Spinal cord (tissue), 10 donors: ENCODE results near the gene SNX32. TPM values are rescaled to one million over a fixed set of nuclear protein-coding genes. Genes with fewer than 3 reads are reported as not detected.

Source experiments
- DNase-seq, 6 donors: peaks; one replicate each; pipeline versions ENCODE4 v3.0.0 to v3.0.0-alpha.2; 2013 to 2015; ENCODE audit warnings: low spot score in 6 of 6, low read depth in 4 of 6
- H3K27ac ChIP-seq: one replicate; pipeline ENCODE4 v1.5.1; 2013; ENCODE audit warnings: low read depth, low read length, control low read depth
- H3K27me3 ChIP-seq: one replicate; pipeline ENCODE4 v1.6.1; 2013; ENCODE audit warnings: low read length; ENCODE audit not compliant: control insufficient read depth, insufficient read depth
- H3K36me3 ChIP-seq: one replicate; pipeline ENCODE4 v1.6.1; 2013; ENCODE audit warnings: low read length; ENCODE audit not compliant: control insufficient read depth, insufficient read depth
- H3K4me1 ChIP-seq: one replicate; pipeline ENCODE4 v1.6.1; 2013; ENCODE audit warnings: low read length; ENCODE audit not compliant: control insufficient read depth, insufficient read depth
- H3K4me3 ChIP-seq: one replicate; pipeline ENCODE4 v1.5.1; 2013; ENCODE audit warnings: low read depth, low read length, control low read depth
- H3K9me3 ChIP-seq: one replicate; pipeline ENCODE4 v1.6.1; 2013; ENCODE audit warnings: low read length; ENCODE audit not compliant: control insufficient read depth, insufficient read depth
- WGBS: methylation state at CpG from one replicate; pipeline ENCODE4 v1.1.5; 2013; ENCODE audit warnings: missing lambda C conversion rate; ENCODE audit not compliant: insufficient coverage; 5-methylcytosine and 5-hydroxymethylcytosine counted together
- polyA plus RNA-seq, 2 donors: library from polyadenylated mRNA; unstranded; fragments of 120-200 nt; gene quantifications; one replicate each; pipeline ENCODE4 v1.2.1, GENCODE V29; 2013; ENCODE audit not compliant: insufficient read length in 2 of 2
- total RNA-seq, 2 donors: library from RNA; depleted of rRNA in 1 of 2; stranded (reverse); fragments of 120-200 nt in 1 of 2; fragments of >200 nt in 1 of 2; gene quantifications; one replicate each; pipeline versions ENCODE4 v1.2.3 to v1.2.4, GENCODE V29; 2013 to 2014
- donor health status: healthy.

SNX32 gene
- total and polyA plus RNA-seq, 4 donors: 3.3 to 22.1 (median 6.8) TPM

DNA sequence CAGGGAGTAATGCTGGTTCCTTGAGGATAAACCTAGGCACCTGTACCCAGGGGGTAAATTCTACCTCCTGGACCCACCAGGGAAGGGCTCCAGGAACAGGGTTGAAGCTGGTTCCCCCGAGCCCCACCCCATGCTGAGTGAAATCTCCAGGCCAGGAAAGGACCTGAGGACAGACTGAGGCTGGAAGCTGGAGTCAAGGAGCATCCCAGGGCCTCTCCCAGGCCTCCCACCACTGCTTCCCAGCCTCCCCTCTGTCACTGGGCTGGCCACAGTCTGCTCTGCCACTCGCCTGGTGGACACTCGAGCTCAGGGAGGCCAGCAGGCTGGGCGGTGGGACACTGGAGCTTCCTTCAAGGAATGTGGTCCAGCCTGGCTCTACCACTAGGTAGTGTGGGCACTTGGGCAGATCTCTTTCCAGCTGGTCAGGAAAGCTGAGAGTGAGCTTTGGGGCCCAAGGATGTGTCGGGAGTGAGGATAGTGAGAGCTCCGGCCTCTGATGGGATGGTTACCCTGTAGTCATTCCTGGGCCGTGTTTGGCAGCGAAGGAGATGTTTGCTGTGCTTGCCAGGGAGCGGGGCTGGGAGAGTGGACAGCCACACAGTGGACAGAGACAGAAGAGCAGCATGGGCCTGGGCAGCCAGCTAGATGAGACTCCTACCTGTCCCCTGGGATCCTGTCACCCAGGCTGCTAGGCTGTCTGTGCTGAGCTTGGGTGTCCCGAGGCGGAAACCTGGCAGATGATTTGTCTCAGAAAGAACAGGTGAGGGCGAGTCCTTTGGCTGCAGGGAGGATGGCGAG is 43.5 kb upstream of the SNX32 start:
- Histone ChIP-seq H3K27me3 (peaks cover 60% of the 10 kb centered on the region), H3K4me3 (no peak overlapping the region), H3K4me1 (peaks cover 22% of the 10 kb centered on the region), H3K27ac (no peak overlapping the region), H3K9me3 (no peaks in the 10 kb centered on the region), H3K36me3 (no peaks in the 10 kb centered on the region)
- no peak for DNase-seq
- 74% methylated on average over 13 of the region's 13 CpGs for WGBS

DNA sequence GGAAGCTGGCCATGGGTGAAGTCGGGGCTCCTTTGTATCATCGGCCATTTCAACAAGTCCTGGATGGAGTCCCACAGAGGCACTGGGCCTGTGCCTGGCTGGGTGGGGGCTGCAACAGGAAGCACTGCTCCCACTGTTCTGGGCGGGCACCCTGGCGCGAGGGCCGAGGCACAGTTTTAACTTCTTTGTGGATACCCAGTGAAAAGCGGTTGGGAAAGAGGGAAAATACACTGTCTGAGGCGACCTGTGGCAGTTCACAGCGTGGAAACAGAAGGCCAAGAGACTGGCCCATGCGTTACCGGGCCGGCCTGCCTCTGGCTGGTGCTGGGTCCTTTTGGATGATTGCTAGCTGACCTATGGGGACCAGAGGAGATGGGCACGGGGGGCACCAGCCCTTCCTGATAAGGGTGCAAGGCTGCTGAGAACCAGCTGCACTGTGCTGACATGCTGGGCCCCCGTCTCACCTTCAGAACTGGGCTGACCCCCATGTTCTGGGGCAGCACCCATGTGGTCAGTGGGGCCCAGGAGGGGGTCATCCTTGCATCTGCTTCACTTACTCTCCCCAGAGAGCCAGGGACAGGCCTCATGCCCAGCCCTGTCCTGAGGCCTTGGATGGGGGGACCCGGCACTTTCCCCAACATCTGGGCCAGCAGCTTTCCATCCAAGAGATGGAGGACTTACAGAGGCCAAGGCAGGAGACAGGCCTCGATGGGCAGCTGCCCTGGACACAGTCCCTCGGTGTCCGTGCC is 42.7 kb upstream of the SNX32 start:
- H3K4me3 ChIP-seq: no peak overlapping the region

DNA sequence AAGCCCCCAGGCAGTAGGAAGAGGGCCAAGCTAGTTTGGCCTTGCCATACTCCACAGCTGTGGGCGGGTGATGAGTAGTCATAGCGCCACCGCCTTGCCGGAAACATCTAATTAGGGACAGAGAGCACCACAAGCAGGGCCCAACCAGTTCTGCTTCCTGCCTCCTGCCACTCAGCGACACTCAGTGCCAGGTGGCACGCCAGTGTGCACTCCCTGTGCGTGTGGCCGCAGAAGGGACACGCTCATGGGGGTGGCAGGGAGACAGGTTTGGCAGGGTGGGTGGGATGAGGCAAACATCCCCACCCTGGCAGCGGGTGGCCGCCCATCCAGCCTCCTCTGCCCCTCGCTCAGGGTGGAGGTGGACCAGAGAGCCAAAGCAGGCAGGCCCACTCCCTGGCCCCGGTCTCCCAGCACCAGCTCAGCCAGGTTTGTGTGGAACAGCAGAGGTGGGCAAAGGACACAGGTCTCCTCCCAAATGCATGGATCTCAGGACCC is 42.0 kb upstream of the SNX32 start:
- H3K9me3 ChIP-seq: no peaks in the 10 kb centered on the region
- DNase-seq: no peak
- WGBS: 93% methylated on average over 8 of the region's 13 CpGs

More for the DNA sequence above, 42.7 kb upstream of the SNX32 start:
- Histone ChIP-seq H3K4me1 (peaks cover 21% of the 10 kb centered on the region), H3K27ac (no peak overlapping the region), H3K9me3 (no peaks in the 10 kb centered on the region), H3K36me3 (no peaks in the 10 kb centered on the region), H3K27me3 (peaks cover 52% of the 10 kb centered on the region)
- DNase-seq: no peak
- WGBS: 83% methylated on average over 18 of the region's 18 CpGs

DNA sequence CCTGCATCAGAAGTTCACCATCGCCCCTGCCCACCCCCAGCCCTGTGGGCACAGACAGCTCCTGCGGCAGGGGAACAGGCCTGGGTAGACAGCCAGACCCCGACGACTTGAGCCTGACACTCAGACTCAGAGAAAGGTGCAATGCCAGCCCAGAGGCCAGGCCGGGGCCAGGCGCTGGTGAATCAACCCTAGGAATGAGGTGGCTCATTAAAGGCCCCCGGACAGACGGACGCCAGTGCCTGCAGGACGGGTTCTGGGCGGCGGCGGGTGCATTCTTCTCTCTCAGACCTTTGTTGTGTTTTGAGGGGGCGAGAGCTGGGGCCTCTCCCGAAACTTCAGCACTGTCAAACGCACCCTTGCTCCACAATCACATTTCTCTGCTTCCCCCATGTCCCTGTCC is 41.3 kb upstream of the SNX32 start:
- 83% methylated on average over 6 of the region's 16 CpGs for WGBS
- Histone ChIP-seq H3K27ac (no peak overlapping the region), H3K9me3 (no peaks in the 10 kb centered on the region), H3K4me3 (no peak overlapping the region), H3K4me1 (peaks cover 10% of the 10 kb centered on the region), H3K27me3 (peaks cover 39% of the 10 kb centered on the region), H3K36me3 (no peaks in the 10 kb centered on the region)
- DNase-seq: no peak

More for the DNA sequence above, 42.0 kb upstream of the SNX32 start:
- Histone ChIP-seq H3K27ac (no peak overlapping the region), H3K36me3 (no peaks in the 10 kb centered on the region), H3K4me1 (peaks cover 15% of the 10 kb centered on the region), H3K27me3 (peaks cover 45% of the 10 kb centered on the region), H3K4me3 (no peak overlapping the region)

DNA sequence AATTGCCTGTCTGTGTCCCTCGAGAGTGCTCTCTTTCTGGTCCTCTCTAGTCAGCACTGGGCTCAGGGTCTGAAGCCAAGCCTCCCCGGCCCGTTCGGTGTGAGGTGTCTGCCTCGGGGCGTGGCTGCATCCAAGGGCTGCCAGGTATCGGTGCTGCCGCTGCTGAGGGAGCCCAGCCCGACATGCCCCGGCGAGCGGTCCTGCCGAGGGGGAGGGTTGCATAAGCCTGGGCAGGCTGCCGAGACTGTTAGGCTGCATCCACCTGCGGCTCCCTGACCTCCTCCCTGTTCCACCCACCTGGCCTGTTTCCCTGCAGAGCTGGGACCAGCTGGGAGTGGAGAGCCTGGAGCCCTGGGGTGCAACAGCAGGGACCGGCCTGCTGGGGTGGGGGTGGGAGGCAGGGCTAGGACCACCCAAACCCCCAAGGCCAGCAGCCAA is 40.6 kb upstream of the SNX32 start:
- 59% methylated on average over 16 of the region's 16 CpGs for WGBS
- Histone ChIP-seq H3K4me1 (peaks cover 3% of the 10 kb centered on the region), H3K4me3 (no peak overlapping the region), H3K27ac (no peak overlapping the region), H3K9me3 (no peaks in the 10 kb centered on the region), H3K36me3 (no peaks in the 10 kb centered on the region), H3K27me3 (peaks cover 34% of the 10 kb centered on the region)
- DNase-seq: no peak

DNA sequence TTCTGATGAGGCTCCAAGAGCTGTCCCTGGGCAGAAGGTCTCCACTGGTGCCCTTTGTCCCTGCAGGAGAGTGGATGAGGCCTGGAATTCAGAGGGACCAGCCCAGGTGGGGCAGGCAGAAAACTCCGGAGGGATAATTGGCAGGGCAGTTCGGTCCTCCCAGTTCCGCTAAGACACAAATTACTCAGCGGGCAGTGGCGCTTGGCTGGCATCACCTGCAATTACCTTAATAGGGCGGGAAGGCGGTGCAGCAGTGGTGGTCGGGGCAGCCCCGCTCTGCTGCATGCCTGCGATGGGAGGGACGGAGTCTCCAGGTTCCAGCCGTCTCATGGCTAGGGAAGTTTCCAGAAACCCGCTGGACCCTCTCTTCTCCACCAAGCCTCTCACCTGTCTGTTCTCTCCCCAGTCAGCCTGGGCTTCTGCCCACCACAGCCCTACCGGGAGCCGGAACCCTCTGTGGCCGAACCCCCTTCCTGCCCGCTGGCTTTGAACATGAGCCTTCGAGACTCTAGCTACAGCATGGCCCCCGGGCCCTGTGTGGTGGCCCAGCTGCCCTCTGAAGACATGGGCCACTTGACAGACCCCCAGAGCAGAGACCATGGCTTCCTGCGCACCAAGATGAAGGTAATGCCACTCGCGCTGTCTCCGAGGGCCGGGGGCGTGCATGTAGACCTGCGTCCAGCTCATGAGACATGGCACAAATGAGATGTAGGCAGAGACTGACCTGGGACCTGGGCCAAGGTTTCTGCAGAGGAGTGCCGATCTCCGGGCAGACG is 40.0 kb upstream of the SNX32 start:
- Histone ChIP-seq H3K4me3 (no peak overlapping the region), H3K27me3 (peaks cover 28% of the 10 kb centered on the region), H3K4me1 (no peaks in the 10 kb centered on the region), H3K36me3 (no peaks in the 10 kb centered on the region), H3K9me3 (no peaks in the 10 kb centered on the region), H3K27ac (no peak overlapping the region)
- 91% methylated on average over 29 of the region's 29 CpGs for WGBS
- DNase-seq: no peak

DNA sequence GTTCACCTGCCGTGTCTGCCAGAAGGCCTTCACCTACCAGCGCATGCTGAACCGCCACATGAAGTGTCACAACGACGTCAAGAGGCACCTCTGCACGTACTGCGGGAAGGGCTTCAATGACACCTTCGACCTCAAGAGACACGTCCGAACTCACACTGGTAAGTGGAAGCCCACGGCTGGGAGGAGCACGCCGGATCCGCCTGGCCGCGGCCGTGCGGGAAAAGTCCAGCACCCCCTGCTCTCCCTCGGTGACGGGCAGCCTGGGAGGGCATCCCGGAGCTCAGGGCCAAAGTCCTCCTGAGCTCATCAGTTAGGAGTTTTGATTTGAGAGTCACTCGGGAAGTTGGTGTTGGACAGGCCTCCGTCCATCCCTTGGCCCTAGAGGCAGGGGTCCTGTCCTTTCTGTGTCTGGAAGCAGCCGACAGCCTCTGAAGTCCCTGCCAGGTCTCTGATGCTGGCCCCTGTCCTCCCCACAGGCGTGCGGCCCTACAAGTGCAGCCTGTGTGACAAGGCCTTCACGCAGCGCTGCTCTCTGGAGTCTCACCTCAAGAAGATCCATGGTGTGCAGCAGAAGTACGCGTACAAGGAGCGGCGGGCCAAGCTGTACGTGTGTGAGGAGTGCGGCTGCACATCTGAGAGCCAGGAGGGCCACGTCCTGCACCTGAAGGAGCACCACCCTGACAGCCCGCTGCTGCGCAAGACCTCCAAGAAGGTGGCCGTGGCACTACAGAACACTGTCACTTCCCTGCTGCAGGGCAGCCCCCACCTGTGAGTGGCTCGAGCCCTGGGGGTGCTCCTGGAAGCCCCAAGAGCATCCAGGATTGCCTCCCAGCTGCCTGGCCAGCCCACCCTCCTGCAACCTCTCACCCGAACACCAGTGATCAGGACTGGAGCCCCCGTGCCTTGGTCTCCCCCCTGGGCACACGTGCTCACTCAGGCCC is 38.9 kb upstream of the SNX32 start:
- Histone ChIP-seq H3K27ac (no peak overlapping the region), H3K27me3 (peaks cover 19% of the 10 kb centered on the region), H3K36me3 (no peaks in the 10 kb centered on the region), H3K4me3 (no peak overlapping the region), H3K4me1 (no peaks in the 10 kb centered on the region), H3K9me3 (no peaks in the 10 kb centered on the region)
- 87% methylated on average over 42 of the region's 42 CpGs for WGBS
- DNase-seq: no peak

DNA sequence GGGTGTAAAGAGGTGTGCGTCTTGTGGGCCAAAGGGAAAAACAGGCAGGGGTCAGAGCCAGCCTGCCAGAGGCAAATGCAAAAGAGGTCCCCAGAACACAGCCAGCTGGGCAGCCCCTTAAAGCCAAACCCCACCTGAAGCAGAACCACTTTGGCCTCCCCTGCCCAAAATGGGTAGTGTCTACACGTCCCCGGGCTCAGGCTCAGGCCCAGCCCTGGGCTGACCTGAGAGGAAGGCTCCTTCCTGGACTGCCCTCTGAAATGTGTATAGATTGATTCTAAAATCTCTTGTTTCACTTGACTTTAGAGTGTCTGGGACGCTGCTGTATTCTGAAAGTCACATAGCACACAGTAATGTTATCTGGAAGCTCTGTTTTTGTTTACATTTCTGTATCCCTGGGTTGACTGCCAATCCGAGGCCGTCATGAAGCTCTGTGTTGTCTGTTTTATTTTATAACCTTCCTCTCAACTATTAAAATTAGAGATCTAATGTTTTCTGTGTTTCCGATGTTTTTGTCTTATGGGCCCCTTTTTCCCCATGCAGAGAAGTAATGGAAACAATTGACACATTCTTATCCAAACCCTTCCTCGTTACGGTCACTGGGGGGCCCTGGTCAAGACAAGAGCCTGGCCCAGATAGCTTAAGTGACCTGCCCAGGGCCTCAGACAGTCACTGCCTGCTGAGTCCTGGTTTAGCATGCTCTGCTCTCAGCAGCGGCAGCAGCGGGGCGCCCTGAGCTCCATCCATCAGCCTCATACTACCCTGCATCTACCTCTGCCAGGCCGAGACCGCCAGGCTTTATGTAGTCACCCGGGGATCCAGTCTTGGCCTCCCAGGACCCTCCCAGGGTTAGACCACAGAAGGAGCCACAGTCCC is 36.8 kb upstream of the SNX32 start:
- Histone ChIP-seq H3K27ac (no peak overlapping the region), H3K36me3 (no peaks in the 10 kb centered on the region), H3K27me3 (peaks cover 18% of the 10 kb centered on the region), H3K9me3 (no peaks in the 10 kb centered on the region), H3K4me1 (no peaks in the 10 kb centered on the region), H3K4me3 (no peak overlapping the region)
- 49% methylated on average over 9 of the region's 15 CpGs for WGBS
- no peak for DNase-seq
